Activated CD4-positive, alpha-beta T cell treated with anti-CD3 and anti-CD28 coated beads for 24 hours (primary cell): ENCODE results near the gene CHDH.

Experiments
- DNase-seq, 2 donors: peaks; one replicate each; pipeline ENCODE4 v3.0.0-alpha.2; 2020; ENCODE audit warnings: low read depth in 2 of 2

CHDH gene

DNA sequence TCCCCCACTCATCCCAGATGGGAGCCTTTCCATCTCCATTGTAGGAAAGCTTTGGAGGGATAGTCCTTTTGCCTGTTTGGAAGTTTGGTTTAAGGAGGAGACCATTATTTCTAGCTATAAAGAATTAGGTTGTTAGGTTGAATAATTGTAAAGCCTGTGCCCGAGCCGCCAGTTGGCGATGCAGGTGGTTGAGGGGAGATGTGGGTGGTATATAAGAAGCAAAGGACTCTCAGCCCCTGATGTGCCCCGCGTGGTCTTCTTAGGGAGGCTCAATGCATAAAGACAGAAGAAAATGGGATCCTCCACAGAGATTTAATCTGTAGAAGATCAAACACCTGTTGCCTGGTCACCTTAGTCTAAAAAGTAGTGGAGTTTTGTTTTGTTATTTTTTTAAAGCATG lies 55.7 kb downstream of the CHDH start:
- no peak for DNase-seq

DNA sequence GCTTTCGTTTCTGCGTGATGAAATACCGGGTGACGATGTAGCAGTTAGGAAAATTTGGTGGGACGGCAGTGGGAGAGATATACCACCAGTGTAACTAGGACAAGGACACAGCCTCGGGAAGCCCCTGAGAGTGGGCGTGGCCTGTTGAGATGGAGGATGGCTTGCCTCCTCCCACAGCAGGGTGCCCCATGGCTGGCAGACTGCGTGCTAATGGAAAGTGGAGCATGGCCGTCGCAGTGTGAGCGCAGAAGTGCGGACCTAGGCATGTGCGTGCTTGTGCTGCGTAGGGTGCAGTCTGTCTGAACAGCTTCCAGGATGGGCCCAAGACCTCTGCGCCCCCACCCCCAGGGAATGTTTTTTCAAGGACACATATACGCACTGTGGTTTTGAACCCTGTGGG lies 56.8 kb downstream of the CHDH start:
- DNase-seq: no peak

DNA sequence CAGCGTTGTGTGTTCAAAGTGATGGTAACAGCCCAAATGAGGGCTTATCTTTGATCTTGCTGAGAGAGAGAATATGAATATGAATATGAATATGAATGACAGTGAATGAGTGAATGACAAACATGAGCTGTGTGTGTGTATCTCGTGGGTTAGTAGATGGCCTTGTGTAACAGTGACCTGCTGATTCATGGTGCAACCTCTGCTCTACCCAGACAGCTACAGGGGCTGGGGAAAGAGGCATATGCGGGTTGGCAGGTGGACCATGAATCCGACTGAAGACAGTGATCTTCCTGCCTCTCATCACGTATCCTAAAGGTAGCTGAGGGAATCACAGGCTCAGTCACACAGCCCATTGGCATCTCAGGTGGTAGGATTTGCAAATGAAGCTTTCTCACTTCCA lies 58.2 kb downstream of the CHDH start:
- no peak for DNase-seq

GRCh38 chr3:53787016-53787415 lies 59.2 kb downstream of the CHDH start:
- DNase-seq: no peak

- DNase-seq: no peak
Observed at GRCh38 chr3:53780806-53781205, 65.4 kb downstream of the CHDH start.

- no peak for DNase-seq
Observed at GRCh38 chr3:53780171-53780570, 66.0 kb downstream of the CHDH start.

GRCh38 chr3:53778153-53778552 lies 68.1 kb downstream of the CHDH start:
- no peak for DNase-seq

DNA sequence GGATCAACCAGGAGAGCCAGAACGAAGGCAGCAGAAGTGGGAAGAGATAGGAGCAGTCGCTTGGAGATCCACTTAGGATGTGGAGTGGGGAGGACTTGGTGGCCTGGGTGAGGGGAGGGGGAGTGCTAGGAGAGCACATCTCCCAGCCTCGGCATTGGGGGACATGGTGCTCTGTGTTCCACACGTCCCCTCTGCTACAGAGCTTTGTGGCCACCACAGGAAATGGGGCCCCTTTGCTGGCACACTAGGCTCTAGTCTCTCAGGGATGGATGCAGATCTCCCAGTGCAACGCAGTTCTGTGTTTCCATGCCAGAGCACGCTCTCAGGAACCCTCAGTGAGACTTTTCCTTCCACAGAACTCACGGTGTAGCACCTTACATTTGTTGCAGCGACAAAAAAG lies 68.8 kb downstream of the CHDH start:
- no peak for DNase-seq

GRCh38 chr3:53776494-53777101 lies 69.6 kb downstream of the CHDH start:
- DNase-seq: no peak

- DNase-seq: no peak
Observed at GRCh38 chr3:53775834-53776251, 70.4 kb downstream of the CHDH start.

DNA sequence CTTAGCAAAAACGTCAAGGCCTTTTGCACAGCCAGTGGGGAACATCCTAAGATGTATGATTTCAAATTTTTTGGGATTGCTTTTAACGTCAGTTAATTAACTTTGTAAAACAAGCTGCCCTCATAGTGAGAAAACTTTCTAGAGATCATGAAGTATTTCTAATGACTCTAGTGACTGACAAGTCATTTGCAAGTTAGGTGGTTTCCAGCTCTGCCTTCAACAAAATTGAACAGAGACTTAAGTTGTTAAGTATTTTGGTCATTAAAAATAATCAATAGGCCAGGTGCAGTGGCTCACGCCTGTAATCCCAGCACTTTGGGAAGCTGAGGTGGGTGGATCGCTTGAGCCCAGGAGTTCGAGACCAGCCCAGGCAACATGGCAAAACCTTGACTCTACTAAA lies 71.2 kb downstream of the CHDH start:
- DNase-seq: no peak

DNA sequence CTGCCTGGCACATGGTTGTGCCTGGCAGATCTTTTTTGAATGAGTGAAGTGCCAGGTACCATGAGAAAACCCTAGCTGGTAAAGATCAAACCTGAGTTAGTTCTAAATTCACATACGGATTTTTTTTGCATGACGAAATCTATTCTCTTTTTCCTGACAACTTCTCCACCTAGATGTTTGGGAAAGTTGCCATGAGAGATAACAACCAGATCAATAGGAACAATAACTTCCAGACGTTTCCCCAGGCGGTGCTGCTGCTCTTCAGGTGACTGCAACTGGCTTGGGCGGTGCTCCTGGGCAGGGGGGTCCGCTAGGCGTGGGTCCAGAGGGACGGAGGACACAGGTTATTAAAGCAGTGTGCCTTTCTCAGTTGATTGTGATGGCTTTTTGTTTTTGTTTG lies 71.8 kb downstream of the CHDH start:
- DNase-seq: no peak

- DNase-seq: no peak
Observed at GRCh38 chr3:53773611-53774368, 72.4 kb downstream of the CHDH start.

DNA sequence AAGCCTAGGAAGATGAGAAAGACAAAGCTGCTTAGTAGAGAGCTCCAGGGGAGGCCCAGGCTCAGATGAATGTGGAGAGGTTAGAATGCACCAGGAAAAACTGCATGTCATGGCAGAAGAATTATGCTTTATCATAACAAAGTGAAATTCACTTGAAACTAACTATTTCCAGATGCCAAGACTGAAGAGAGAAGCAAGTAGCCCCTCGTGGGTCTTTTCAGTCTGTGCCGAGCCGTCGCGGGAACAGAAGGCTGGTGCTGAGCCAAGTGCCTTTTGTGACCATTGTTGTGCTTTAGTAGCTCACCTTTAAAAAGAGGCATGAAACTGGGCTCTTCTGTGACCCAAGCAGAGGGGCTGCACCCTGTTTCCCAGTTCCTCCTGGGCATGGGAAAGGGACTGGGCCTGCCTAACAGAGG lies 73.2 kb downstream of the CHDH start:
- no peak for DNase-seq

DNA sequence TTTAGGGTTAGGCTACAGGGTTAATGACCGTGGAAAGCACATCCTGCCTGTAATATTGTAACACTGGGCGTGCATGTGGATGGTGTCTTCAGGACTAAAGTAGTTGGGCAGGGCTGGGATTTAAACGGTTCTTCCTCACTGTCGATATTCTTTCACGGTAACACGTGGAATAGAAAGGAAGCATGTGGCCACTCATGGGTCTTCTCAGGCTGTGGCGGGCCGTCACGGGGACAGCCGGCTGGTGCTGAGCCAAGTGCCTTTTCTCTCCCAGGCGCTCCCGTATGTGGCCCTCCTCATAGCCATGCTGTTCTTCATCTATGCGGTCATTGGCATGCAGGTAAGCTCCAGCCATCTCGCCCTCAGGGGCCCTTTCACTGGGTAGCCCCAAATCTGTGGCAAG lies 73.7 kb downstream of the CHDH start:
- DNase-seq: no peak

DNA sequence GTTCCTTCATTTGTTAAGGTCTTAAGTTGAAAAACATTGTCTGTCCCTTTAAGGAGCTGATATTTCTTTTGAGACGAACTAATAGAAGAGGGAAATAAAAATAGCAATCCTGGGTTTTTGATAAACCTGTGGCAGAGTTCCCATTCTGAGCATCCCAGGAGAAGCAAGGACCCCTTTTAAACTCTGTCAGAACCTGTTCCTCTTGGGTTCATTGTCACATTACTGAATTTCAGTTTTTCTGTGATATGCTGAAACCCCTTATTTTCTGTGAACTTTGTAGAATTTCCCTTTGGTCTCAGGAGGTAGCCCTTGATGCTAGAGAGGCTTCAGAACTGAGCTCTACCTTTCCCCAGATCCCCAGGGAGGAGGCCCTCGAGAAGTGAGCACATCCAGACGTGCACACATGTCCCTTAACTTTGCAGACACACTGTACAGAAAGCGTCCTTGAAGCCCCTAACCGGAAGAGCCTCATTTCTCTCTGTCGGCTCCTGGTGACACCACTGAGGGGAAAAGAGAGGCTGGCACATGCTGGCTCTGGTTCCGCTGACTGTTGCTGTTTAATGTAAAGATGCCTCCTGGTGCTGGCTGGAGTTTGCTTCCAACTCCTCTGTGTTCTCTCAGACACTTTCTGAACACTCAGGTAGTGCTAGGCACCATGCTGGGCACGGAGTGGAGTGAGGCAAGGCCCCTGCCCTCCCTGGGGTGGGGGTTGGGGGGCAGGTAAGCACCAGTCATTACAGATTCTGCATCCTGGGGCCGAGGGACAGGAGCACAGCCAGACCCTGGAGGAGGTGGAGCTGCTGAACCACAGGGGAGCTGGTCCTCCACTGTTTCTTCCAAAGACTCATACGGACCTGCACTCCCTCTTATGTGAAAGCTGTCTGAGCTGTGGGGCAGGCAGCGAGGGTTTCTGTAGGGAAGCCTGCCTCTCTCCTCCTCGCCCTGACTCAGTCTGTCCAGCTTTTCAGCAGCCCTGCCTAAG lies 77.5 kb downstream of the CHDH start:
- DNase-seq: no peak

DNA sequence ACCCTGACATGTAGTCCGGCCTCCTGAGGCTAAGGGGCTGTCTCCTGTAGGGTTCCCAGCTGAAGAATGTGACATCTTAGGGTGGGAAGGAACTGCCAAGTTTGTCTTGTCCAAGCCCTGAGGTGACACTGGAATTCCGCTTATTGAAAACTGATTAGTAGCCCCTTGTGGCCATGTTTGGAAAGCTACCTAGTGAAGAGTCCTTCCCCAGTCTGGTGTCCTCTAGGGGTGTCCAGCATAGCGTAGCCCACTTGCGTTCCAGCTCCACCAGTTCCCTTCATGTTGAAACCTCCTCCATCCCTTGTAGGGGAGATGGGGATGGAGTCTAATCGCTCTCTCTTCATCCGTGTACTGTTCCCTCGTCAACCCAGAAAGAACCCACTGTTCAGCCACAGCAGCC lies 79.5 kb downstream of the CHDH start:
- DNase-seq: no peak

DNA sequence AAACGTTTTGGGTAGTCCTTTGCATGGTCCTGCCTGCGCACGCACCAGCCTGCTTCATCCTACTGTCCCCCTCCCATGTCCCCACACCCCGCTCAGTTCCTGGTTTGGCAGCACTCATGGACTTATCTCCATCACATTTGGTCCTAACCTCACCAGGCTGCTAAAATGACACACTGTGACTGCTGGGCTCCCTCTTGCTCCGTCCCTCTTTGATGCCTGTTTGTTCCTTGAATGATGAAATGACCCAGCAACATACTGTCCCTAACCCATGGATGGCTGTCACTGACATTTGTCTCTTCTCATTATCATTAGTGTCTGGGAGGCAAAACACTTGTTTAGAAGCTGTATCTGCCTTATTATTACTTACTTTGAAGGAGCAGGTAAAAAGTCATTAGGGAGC lies 80.5 kb downstream of the CHDH start:
- no peak for DNase-seq

GRCh38 chr3:53764026-53764775 lies 82.0 kb downstream of the CHDH start:
- DNase-seq: no peak

DNA sequence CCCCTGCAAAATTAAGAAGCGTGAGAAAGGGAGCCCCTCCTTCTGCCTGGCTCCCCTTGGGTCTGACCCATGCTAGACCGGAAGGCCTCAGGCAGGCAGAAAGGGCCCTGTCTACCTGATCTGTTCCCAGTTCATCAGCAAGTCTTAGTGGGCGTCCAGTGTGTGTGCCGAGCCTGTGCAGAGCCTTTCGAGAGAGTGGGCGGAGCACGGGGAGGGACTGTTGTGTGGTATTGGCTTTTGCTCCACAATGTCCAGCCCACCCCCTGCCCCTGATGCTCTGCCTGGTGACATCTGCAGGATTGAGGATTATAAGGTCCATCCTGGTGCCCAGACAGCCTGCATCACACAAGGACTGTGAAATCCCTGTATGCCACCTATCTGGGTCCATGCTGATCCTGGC lies 82.9 kb downstream of the CHDH start:
- no peak for DNase-seq
